ENCODE data around the gene KRT81. TPM values are rescaled to one million over a fixed set of nuclear protein-coding genes. Genes with fewer than 3 reads are reported as not detected.

Gene KRT81
- total RNA-seq, 4 donors from 2014 or later: not detected

GRCh38 chr12:52300796-52301691 is 9.7 kb upstream of the KRT81 start:
- no peak overlapping the region for H3K4me3 ChIP-seq
- intact Hi-C loops (cut with DNase I; ENCODE audit: low total_unique reads) (no loop called here), in situ Hi-C loops (cut with MboI; ENCODE audit: low sequenced_read_pairs in 4 of 4) (no loop called here)
- TF ChIP-seq POLR2A (IDR thresholded peaks at IDR 0.05): no peak
- TF ChIP-seq, protein P1, sequence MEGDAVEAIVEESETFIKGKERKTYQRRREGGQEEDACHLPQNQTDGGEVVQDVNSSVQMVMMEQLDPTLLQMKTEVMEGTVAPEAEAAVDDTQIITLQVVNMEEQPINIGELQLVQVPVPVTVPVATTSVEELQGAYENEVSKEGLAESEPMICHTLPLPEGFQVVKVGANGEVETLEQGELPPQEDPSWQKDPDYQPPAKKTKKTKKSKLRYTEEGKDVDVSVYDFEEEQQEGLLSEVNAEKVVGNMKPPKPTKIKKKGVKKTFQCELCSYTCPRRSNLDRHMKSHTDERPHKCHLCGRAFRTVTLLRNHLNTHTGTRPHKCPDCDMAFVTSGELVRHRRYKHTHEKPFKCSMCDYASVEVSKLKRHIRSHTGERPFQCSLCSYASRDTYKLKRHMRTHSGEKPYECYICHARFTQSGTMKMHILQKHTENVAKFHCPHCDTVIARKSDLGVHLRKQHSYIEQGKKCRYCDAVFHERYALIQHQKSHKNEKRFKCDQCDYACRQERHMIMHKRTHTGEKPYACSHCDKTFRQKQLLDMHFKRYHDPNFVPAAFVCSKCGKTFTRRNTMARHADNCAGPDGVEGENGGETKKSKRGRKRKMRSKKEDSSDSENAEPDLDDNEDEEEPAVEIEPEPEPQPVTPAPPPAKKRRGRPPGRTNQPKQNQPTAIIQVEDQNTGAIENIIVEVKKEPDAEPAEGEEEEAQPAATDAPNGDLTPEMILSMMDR (IDR thresholded peaks at IDR 0.05 in 4 of 5, conservative IDR thresholded peaks at IDR 0.05 in 1 of 5): no peak
- no peaks in the 10 kb centered on the region for H3K4me1 ChIP-seq
- H3K9me3 ChIP-seq: no peaks in the 10 kb centered on the region
- H3K27me3 ChIP-seq: no peaks in the 10 kb centered on the region
- ATAC-seq (no peak), DNase-seq (no peak)
- no peak overlapping the region for H3K27ac ChIP-seq
- no peaks in the 10 kb centered on the region for H3K36me3 ChIP-seq

DNA sequence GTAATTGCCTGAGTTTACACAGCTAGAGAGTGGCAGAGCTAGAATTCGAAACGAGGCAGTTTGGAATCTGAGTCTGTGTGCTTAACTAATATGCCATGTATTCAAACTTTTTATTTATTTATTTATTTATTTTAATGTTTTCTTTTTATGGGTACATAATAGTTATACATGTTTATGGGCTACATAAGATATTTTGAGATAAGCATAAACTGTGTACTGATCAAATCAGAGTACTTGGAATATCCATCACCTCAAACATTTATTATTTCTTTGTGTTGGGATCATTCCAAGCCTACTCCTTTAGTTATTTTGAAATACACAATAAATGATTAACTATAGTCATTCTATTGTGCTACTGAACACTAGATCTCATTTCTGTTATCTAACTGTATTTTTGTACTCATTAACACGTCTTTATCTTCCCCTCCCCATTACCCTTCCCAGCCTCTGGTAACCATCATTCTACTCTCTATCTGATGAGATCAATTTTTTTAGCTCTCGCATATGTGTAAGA is 7.4 kb upstream of the KRT81 start:
- intact Hi-C loops (cut with DNase I; ENCODE audit: low total_unique reads) (no loop called here), in situ Hi-C loops (cut with MboI; ENCODE audit: low sequenced_read_pairs in 4 of 4) (no loop called here)
- Histone ChIP-seq H3K9me3 (no peaks in the 10 kb centered on the region), H3K36me3 (no peaks in the 10 kb centered on the region), H3K27ac (no peak overlapping the region), H3K4me1 (no peaks in the 10 kb centered on the region), H3K4me3 (no peak overlapping the region), H3K27me3 (no peaks in the 10 kb centered on the region)
- no peak for TF ChIP-seq POLR2A (IDR thresholded peaks at IDR 0.05)
- TF ChIP-seq, protein P1 (IDR thresholded peaks at IDR 0.05 in 4 of 5, conservative IDR thresholded peaks at IDR 0.05 in 1 of 5): no peak
- DNase-seq: no peak
- ATAC-seq: no peak

- intact Hi-C loops (cut with DNase I; ENCODE audit: low total_unique reads) (no loop called here), in situ Hi-C loops (cut with MboI; ENCODE audit: low sequenced_read_pairs in 4 of 4) (no loop called here)
- ATAC-seq (no peak), DNase-seq (peak in 1 of 2 donors; percentile 4)
- H3K27ac ChIP-seq: no peak overlapping the region
- no peaks in the 10 kb centered on the region for H3K4me1 ChIP-seq
- H3K27me3 ChIP-seq: peaks cover 0 to 5% (median 5%) of the 10 kb centered on the region in 3 donors
- H3K9me3 ChIP-seq: no peaks in the 10 kb centered on the region
- H3K4me3 ChIP-seq: no peak overlapping the region
- TF ChIP-seq, protein P1 (IDR thresholded peaks at IDR 0.05 in 4 of 5, conservative IDR thresholded peaks at IDR 0.05 in 1 of 5): no peak
- no peak for TF ChIP-seq POLR2A (IDR thresholded peaks at IDR 0.05)
- no peaks in the 10 kb centered on the region for H3K36me3 ChIP-seq
Measured at GRCh38 chr12:52296572-52297215, 5.4 kb upstream of the KRT81 start.

DNA sequence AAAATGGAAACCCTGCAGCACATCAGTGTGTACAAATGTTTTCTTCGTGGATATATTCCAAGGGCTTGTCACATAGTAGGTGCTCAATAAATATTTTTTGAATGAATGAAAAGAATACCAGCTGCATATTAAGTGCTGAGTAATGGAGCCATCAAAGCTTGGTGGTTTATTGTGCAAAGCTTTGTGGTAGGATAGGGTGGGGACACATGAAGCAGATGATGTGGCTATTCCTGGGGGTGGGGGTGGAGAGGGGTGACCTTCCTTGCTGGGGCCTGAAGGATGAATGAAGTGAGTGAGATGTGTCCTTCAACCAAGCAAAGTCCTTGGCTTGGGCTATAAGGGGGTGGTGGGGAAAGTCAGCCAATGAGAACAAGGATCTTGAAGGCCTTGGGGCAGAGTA is 4.3 kb upstream of the KRT81 start:
- H3K27ac ChIP-seq: no peak overlapping the region
- in situ Hi-C loops (cut with MboI; ENCODE audit: low sequenced_read_pairs in 4 of 4) (no loop called here), intact Hi-C loops (cut with DNase I; ENCODE audit: low total_unique reads) (no loop called here)
- no peaks in the 10 kb centered on the region for H3K9me3 ChIP-seq
- no peak for ATAC-seq
- H3K27me3 ChIP-seq: peaks cover 0 to 5% (median 5%) of the 10 kb centered on the region in 3 donors
- DNase-seq: no peak
- H3K36me3 ChIP-seq: no peaks in the 10 kb centered on the region
- TF ChIP-seq POLR2A (IDR thresholded peaks at IDR 0.05): no peak
- TF ChIP-seq, protein P1 (IDR thresholded peaks at IDR 0.05 in 4 of 5, conservative IDR thresholded peaks at IDR 0.05 in 1 of 5): no peak
- H3K4me3 ChIP-seq: no peak overlapping the region
- no peaks in the 10 kb centered on the region for H3K4me1 ChIP-seq
